NCI-H1694 (cell line): Measurements from ENCODE around the gene PHACTR3.

Source experiments
- DNase-seq: peaks from one replicate; lab custom pipeline; 2025; lab: John Stamatoyannopoulos, UW

The PHACTR3 gene

DNA sequence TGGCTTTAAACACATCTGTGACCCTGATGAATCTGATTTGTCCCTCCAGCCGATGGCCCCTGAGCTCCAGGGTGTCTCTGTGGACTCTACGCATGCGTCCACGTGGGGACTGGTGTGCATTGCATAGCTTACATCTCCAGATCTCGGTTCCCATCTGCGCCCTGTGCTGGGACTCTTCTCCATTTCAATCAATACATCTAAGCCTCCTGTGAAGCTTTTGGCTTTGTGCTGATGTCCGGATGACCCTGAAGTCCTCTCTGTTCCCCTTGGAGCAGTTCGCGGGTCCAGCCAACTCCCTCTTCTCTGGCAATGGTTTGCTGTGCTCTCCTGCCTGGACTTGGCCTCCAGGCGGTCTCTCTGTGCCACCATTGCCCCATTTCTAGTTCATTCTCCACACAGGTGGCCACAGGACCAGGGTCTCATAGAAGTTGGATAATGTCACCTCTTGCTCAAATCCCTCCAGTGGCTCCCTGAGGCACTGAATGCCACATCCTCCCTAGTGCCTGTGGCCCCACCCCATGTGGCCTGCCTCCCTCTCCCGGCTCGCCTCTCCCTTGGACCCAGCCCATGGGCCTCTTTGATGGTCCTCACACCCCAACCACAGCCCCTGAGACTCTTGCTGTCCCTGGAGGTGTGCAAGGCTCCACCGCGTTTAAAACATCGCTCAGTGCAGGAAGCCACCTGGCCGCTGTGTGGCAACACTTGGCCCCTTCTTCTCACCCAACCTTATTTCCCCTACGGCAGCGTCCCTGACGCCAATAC lies 173.7 kb downstream of the PHACTR3 start:
- no peak for DNase-seq

DNA sequence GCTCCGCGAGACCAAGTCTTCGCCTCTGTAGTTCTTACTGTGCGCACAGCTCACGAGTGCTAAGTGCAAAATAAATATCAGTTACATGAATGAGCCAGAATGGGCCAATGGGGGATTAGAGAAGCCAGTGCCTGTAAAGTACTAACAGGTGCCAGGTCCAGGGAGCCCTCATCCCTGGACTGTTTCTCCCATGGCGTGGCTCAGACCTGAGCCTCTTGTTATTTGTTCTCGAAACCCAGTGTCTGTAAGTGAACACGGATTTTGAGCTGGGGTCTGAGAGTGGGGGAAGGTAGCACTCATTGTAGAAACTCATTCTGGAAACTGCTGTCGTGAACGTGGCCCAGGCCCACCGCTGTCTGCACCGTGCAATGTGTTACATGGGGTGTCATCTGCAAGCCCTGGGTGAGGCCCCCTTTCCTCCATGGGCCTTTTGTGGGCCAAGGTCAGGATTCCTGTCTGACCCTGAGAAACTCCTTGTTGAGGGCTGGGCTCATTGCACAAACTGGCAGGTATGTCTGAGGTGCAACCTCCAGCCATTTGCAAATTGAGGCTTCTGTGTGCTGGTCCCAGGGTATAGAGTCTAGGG lies 174.4 kb downstream of the PHACTR3 start:
- DNase-seq = no peak

DNA sequence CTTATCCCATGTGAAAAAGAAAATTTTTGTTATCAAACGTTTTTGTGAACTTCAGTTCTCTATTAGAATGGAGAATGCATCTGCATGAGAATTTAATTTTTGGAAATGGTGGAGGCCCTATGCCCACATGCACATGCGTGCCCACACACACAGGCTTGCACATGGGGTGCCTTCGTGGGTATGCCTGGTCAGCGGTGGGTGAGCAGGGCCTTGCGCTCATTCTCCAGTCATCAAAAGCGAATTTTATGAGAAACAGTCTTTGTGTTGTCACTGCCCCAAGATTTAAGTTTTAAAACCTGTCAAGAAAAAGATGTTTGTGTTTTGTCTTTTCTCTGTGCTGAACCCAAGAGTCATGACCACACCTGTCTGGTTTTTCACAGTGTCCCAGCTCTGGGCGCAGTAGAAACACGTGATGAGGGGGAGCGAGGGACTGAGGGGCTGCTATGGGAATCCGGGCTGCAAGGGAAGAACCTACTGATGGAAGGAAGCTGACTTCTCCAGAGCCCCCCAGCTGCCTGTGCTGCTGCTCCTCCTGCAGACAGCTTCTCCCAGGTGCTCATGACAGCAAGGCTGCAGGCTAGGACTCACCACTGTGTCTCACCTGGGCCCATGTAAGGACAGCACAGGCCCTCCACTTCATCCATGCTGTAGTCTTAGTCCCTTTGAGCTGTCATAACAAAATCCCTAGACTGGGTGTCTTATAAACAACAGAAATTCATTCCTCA lies 175.5 kb downstream of the PHACTR3 start:
- no peak for DNase-seq

DNA sequence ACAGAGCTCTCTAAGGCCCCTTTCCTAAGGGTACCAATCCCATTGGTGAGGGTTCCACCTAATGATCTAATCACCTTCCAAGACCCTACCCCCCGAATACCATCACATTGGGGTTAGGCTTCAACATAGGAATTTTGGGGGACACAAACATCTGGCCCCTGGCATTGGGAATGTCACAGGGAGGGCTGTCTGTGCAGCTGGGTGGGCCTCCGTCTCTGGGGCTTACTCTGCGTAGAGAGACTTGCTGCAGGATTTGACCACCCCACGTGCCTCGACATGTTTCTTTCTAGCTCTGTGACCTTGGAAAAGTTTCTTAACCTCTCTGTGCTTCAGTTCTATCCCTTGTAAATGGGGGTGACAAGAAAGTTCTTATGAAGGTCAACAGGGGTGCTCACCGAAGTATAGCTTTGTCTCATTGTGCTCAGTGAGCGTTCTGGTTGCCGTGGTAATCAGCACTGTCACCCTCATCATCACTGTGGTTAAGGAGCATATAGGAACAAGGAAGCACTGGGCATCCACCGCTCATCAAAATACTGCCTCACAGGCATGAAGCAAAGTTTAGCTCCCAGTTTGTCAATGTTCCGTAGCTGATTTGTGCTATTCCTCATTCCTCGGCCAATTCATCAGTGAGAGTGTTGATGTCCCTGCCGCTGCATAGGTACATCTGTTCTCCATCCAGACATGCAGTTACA lies 176.3 kb downstream of the PHACTR3 start:
- no peak for DNase-seq

DNA sequence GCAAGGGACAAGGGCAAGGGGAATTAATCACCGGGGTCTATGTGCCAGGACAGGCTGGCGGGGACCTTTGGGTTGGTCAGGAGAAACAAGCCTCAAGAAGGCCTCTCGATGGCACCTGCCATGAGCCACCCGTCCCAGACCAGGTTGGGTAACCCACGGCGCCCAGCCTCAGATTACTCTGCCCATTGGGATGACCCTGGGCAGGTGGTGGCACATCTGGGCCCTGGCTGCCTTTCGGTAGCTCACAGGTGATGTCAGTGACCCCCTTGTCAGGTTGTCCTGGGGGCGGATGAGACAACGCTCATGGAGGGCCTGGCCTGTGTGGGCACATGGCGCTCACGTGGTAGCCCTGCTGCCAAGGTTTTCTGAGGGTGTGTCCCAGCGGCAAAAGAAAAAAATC lies 176.9 kb downstream of the PHACTR3 start:
- DNase-seq = no peak

DNA sequence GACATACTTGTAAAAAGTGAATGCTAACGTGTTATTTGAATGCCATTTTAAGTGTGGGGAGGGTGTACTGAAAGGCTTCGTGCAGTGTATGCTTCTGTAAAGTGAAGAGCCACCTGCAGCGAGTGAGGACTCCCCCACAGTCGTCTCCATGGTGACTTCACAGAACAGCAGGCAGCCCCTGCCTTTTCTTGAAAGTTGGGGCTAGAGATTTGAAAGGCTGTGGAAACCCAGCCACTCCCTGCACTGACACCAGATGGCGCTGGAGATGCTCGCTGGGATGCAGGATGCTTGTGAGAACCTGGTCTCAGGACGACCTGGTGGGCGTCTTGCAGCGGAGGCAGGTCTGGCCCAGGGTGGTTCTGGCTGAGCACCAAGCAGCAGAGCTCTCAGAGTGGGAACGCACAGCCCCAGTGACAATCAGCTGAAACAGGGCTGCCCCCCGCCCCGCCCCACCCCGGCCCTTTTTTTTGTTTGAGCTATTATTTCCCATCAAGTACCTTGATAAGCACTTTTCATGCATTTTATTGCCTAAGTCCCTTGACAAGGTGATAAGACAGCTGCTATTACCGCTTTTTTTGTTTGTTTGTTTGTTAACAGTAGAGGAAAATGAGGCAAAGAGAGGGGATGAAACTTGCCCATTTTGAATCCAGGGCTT lies 178.8 kb downstream of the PHACTR3 start:
- DNase-seq = peak; percentile 3

DNA sequence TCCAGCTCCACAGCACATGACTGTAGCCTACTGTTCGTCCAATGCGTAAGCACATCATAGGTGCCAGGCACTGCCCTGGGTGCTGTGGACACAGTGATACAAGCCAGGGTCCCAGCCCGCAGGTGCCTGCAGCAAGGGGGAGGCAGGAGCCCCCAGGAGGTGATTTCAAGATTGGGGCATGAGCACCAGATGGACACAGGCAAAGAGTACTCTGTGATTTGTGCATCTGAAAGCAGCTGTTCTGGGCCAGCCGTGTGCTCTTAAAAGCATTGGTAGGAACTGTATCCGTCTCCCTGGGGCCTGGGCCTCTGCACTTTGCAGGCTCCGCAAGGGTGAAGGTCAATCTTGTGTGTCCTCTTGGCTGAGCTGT lies 179.3 kb downstream of the PHACTR3 start:
- no peak for DNase-seq

DNA sequence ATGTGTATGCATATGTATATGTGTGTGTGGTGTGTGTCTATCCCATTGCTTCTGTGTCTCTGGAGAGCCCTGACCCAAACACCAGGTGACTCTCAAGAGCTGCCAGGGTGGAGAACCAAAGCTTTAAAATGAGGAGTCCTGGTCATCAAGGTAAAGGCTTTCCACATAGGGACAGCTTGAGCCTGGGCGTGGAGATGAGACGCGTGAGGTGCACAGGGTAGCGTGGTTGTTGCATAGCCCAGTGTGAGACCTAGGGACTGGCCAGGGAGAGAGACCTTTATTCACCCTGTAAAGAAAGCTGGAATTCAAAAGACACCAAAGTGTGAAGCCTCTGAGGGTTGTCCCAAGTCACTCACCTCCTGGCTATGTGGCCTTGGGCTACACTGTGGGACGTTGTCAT lies 180.0 kb downstream of the PHACTR3 start:
- no peak for DNase-seq

DNA sequence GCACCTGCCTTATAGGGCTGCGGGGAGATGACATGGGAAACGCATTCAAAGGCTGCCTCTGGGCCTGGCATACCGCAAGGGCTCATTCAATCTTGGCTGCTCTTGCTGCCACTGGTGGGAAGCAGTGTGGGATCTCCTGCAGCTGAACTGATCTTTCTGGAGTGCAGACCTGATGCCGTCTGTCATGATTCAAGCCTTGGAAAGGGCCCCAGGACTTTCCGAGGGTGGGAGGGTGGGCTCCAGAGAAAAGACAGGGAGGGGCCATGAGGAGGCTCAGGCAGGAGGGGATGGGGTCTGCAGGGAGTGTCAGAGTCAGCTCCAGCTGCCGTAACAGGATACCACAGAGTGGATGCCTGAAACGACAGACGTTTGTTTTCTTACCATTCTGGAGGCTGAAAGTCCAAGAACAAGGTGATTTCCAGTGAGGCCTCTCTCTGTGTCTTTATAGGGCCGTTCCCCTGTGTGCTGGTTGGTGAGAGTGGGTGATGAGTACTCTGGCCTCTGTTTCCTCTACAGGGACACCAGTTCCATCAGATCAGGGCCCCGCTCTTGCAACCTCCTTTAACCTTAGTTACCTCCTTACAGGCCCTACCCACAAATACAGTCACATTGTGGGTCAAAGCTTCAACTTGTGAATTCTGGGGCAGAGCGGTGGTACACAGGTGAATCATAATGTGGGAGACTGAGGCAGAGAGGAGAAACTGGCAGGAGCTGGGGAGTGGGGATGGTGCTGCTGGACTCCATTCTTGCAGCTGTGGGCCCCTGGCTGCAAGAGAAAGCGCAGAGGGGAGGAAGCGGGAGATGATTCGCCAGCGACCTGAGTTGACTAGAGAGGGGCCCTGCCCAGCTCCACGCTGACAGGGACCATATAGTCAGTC lies 180.7 kb downstream of the PHACTR3 start:
- no peak for DNase-seq

DNA sequence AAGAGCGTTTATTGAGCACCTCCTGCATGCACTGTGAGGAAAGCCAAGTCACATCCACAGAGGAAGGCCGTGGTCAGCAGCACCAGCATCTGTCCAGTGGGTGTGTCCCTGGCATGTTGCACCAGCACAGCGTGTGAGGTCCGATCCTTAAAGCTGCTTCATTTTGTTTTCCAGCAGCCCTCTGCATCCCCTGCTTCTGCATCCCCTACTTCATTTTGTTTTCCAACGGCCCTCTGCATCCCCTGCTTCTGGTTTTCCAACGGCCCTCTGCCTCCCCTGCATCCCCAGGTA lies 181.3 kb downstream of the PHACTR3 start:
- no peak for DNase-seq

DNA sequence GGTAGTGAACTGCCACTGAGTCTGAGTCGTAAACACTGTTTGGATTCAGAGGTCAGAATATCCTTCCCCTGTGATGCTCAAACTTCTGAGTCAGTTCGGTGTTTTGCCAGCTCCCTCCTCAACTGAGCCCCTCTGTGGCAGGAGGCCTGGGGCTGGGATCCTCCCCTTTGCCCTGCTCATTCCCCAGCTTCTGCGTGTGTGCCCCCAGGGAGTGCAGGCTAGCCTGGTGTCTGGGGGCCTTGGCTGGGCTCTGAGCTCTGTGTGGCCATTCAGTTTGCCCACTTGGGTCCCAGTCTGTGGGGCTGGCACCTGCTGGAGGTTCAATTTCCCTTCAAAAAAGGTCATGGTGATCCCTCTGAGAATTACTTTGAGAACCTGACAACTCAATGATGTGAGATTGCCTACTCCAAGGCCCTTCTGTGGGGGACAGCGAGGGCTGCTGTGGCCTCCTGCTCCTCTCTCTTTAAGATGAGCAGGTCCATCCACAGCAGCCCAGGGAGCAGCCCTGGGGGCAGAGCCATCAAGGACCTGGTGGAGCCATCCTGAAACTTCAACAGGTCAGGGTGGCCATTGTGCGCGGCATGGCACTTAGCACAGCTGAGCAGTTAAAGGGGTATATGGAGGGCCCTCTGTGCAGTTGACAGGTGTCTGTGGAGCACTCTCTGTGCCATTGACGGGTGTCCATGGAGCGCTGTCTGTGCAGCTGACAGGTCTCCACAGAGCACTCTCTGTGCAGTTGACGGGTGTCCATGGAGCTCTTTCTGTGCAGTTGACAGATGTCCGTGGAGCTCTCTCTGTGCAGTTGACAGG lies 181.9 kb downstream of the PHACTR3 start:
- DNase-seq = no peak

DNA sequence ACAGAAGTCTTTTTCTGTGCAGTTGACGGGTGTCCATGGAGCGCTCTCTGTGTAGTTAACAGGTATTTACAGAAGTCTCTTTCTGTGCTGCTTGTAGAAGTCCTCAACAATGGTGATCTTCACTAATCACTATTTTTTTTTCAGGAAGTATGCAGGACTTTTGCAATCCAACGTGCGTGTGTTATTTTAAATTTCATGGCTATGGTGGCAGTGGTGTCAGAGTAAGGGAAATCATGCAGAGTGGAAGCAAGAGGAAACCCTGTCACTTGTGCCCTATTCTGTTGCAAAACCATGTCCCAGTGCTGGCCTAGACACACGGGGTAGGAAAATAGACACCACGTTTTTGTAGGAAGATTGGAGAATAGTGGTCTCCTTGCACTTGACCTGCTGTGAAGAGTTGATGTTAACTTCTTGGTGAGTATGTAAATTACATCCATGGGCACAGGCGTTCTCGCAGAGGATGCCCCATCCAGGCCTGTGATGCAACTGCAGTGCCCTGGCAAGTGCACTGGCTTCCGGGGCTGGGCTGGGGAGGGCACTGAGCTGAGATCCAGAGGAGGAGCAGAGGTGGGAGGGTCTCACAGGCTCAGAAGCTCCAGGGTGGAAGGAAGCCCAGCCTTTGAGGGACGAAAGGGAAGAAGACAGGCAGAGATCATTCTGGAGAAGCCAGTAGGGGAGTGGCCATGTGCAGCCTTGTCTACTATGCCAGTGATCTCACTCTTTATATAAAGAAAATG lies 182.6 kb downstream of the PHACTR3 start:
- DNase-seq = no peak

DNA sequence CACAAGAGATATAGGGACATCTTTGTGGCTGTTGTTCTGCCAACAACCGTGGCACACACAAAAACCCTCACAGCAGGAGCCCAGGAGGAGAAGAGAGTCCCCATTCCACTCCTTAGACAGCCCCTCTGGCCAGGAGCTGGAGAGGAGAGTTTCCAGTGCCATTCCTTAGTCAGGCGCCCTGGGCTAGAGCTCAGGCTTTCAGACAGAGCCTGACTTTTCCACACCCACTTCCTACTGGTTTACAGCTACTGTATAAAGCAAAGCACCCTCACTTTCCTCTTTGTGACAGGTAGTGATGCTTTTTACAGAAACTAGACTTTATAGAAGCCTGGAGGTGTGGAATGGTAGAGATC lies 183.2 kb downstream of the PHACTR3 start:
- no peak for DNase-seq

DNA sequence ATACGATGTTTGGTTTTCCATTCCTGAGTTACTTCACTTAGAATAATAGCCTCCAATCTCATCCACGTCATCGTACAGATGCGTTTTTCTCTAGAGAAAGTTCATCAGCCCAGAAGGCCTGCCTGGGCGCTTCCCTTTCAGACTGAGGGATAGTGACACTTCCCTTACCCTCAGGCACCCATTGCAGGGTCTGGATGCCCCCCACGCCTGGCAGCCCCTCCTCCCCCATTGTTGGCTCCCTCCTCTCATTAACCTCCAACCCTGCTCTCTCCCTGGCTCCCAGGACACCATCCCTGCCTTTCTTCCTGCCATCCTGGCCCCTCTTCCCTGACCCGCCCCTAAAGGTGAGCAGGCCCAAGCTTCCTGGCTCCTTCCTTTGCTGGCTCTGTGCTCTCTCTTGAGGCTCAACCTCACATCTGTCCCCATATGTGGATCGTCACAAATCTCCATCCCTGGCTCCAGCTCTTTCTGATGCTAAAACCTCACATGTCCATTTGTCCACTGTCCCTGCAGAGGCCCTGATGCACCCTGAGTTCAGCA lies 183.9 kb downstream of the PHACTR3 start:
- DNase-seq = no peak

DNA sequence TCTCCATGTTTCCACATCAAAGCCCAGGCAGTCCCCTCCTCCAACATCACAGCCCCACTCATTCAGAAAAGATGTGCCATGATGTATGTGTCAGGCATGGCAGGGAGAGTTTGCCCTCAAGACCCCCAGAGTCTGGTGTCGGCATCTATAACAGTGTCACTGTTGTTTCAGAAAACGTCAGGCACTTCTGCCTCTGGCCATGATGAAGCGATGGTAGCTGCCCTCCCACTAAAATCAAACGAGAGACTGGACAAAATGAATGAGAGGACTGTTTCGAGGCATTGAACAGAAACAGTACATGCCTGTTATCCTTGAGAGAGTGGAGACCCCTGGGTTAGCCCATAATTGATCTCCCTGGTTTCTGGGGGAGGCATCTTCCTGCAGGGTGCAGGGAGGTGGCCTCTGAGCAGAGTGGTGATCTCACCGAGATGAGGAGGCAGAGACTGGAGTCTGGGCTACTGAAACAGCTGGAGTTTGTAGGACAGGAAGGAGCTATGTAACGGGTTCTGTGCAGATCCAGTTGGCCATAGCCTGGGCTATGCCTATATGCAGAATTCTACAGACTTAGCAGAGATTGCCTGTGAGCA lies 184.6 kb downstream of the PHACTR3 start:
- DNase-seq = no peak

DNA sequence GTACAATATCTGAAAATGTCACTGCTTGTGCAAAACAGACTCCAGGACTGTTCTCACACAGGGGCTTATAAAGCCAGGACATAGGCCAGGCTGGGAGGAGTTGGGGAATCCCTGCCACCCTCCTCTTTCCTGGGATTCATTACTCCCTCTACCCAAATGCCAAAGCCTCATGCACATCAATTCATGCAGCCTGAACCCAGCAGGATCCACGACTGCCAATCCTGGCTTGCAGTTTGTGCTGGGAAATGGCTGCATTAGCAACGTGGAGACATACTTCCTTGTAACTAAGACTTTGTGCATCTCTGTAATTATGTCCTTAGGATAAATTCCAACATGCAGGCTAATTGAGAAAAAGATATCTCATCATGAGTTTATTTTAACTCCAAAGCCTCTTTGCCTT lies 185.3 kb downstream of the PHACTR3 start:
- DNase-seq = no peak

DNA sequence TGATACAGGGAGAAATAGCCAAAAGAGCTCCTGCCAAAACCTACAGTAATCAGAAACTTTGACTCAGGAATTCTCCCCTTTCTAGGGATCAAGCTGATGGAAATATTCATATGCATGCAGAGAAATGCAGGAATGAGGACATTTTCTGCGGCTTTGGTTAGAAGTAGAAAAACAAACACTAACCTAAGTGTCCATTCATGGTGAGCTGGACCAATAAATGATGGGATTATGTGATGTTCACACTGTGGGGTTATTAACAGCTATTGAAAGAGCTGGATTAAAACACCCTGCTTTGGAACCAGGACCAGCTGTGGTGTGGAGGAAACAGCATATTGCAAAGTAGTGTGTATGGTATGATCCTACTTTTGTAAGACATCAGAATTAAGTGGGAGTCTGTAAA lies 186.0 kb downstream of the PHACTR3 start:
- no peak for DNase-seq

DNA sequence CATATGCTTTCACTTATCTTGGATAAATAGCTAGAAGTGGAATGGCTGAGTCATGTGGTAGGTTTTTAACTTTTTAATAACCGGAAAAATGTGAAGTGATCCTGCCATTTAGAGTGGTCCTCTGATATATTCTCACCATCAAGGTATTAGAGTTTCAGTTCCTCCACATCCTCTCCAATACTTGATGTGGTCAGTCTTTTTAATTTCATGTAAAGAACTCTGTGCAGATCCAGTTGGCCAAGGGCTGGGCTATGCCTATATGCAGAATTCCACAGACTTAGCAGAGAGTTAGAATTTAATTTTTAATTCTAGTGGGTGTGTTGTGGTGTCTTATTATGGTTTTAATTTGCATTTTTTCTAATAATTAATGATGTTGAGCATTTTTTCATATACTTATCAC lies 188.0 kb downstream of the PHACTR3 start:
- no peak for DNase-seq

DNA sequence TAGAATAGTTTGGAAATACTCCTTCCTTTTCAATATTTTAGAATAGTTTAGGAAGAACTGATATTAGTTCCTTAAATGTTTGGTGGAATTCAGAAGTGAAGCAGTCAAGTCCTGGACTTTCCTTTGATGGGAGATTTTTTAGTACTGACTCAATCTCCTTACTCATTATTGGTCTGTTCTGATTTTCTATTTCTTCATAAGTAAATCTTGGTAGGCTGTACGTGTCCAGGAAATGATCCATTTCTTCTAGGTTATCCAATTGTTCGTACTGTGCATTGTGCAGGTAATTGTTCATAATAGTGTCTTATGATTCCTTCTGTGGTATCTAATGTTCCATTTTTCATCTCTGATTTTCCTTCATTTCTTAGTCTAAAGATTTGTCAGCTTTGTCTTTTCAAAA lies 190.2 kb downstream of the PHACTR3 start:
- DNase-seq = no peak
